ENCODE results near the gene TACC2. TPM values are rescaled to one million over a fixed set of nuclear protein-coding genes. Genes with fewer than 3 reads are reported as not detected.
A peak's percentile ranks its signal among the peaks of the same experiment; 100 is the strongest.

The TACC2 gene
- total and polyA plus RNA-seq, 4 donors, result 43.3 to 309 (median 127) TPM

DNA sequence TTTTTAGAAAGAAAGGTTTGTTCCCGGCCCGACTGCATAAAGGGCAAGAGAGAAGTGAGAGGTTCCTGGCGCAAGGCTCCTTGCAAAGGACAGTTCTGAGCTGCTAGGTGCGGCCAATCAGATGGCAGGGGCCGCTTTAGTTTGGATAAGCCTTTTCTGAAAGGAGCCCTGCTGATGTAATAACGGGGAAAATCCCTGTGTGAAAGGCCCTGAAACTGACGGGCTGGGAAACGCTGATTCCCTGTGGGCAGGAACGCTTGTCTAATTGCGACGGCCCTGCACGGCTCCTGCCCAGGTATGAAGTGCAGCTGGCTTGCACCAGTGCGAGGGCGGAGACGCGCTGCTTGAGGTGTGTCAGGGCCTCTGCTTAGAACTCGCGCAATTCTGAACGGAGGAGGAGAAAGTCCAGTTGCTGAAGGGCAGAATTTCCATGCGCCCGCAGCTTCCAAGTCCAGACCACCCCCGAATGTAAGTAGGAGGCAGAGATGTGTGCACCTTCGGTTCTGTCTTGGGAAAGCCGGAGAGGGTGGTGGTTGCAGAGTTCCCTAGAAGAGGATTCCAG, 30.5 kb downstream of the TACC2 start:
- H3K4me3 ChIP-seq, result no peak overlapping the region
- no peak overlapping the region for H3K9ac ChIP-seq (ENCODE audit: insufficient read depth in 1 of 2, low read length in 2 of 2)
- no peaks in the 10 kb centered on the region for H3K36me3 ChIP-seq (ENCODE audit: control insufficient read depth in 4 of 4, insufficient read depth in 4 of 4, low read length in 4 of 4)
- H3K27me3 ChIP-seq (ENCODE audit: control insufficient read depth in 3 of 3, insufficient read depth in 3 of 3, low read length in 2 of 3), result no peaks in the 10 kb centered on the region
- peak; percentile 83 for ATAC-seq (ENCODE audit: insufficient read depth, low FRiP score)
- DNase-seq, result peak; percentile 20 to 36 (median 27)
- H3K27ac ChIP-seq (ENCODE audit: low read depth in 1 of 2, low read length in 1 of 2), result peak overlapping the region; percentile 52 to 93
- TF ChIP-seq, protein P1, sequence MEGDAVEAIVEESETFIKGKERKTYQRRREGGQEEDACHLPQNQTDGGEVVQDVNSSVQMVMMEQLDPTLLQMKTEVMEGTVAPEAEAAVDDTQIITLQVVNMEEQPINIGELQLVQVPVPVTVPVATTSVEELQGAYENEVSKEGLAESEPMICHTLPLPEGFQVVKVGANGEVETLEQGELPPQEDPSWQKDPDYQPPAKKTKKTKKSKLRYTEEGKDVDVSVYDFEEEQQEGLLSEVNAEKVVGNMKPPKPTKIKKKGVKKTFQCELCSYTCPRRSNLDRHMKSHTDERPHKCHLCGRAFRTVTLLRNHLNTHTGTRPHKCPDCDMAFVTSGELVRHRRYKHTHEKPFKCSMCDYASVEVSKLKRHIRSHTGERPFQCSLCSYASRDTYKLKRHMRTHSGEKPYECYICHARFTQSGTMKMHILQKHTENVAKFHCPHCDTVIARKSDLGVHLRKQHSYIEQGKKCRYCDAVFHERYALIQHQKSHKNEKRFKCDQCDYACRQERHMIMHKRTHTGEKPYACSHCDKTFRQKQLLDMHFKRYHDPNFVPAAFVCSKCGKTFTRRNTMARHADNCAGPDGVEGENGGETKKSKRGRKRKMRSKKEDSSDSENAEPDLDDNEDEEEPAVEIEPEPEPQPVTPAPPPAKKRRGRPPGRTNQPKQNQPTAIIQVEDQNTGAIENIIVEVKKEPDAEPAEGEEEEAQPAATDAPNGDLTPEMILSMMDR (IDR thresholded peaks at IDR 0.05; ENCODE audit: control extremely low read depth, extremely low read depth), result no peak
- peaks cover 0 to 1% (median 0%) of the 10 kb centered on the region in 4 donors for H3K9me3 ChIP-seq (ENCODE audit: control insufficient read depth in 4 of 4, insufficient read depth in 3 of 4, low read length in 3 of 4)
- WGBS, 2 donors, result 41 to 45% methylated on average over 24 of the region's 24 CpGs
- peaks cover 0 to 32% (median 12%) of the 10 kb centered on the region in 5 donors for H3K4me1 ChIP-seq (ENCODE audit: control insufficient read depth in 5 of 5, insufficient read depth in 5 of 5, low read length in 5 of 5)

DNA sequence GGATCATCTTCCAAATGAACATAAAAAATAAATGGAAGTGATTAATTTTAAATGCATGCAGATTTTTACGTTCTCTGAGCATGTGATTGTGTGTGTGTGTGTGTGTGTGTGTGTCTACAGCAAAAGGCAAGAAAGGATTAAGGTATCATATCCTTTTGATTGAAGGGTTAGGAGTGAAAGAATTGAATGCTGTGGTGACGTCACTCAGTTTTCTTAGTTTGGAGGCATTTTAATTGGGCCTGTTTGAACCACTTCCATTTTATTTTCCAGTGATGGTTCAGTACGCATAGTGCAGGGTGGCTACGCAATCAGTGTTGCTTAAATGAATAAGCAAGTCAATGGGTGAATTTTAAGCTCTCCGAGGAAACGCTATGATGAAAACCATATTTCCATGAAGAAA, 31.3 kb downstream of the TACC2 start:
- H3K36me3 ChIP-seq (ENCODE audit: control insufficient read depth in 4 of 4, insufficient read depth in 4 of 4, low read length in 4 of 4), result no peaks in the 10 kb centered on the region
- no peaks in the 10 kb centered on the region for H3K27me3 ChIP-seq (ENCODE audit: control insufficient read depth in 3 of 3, insufficient read depth in 3 of 3, low read length in 2 of 3)
- no peak for DNase-seq
- TF ChIP-seq, protein P1 (IDR thresholded peaks at IDR 0.05; ENCODE audit: control extremely low read depth, extremely low read depth), result no peak
- H3K9ac ChIP-seq (ENCODE audit: insufficient read depth in 1 of 2, low read length in 2 of 2), result no peak overlapping the region
- no peak overlapping the region for H3K4me3 ChIP-seq
- no peak for ATAC-seq (ENCODE audit: insufficient read depth, low FRiP score)
- peaks cover 0 to 32% (median 12%) of the 10 kb centered on the region in 5 donors for H3K4me1 ChIP-seq (ENCODE audit: control insufficient read depth in 5 of 5, insufficient read depth in 5 of 5, low read length in 5 of 5)
- H3K9me3 ChIP-seq (ENCODE audit: control insufficient read depth in 4 of 4, insufficient read depth in 3 of 4, low read length in 3 of 4), result no peaks in the 10 kb centered on the region
- no peak overlapping the region for H3K27ac ChIP-seq (ENCODE audit: low read depth in 1 of 2, low read length in 1 of 2)
- WGBS, 2 donors, result 88 to 91% methylated on average over 6 of the region's 6 CpGs

DNA sequence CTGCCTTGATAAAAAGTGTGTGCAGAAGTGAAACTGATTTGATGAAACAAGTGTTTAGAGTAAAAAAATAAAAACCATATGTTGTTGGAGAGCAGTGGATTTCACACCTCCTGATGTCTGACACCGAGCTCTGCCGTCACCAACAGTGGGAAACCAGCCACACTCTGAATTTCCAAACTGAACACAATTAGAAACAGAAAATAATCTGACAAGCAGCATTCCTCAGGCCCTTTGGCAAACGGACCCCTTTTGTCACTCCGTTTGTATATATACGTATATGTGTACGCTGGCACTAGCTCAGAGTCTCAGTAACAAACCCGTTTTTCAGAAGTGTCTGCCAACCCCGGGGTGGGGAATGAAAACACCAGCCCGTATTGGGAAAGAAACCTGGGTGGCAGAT, 32.4 kb downstream of the TACC2 start:
- H3K36me3 ChIP-seq (ENCODE audit: control insufficient read depth in 4 of 4, insufficient read depth in 4 of 4, low read length in 4 of 4), result no peaks in the 10 kb centered on the region
- H3K27ac ChIP-seq (ENCODE audit: low read depth in 1 of 2, low read length in 1 of 2), result peak overlapping the region in 1 of 2 donors; percentile 86
- no peak overlapping the region for H3K4me3 ChIP-seq
- no peaks in the 10 kb centered on the region for H3K27me3 ChIP-seq (ENCODE audit: control insufficient read depth in 3 of 3, insufficient read depth in 3 of 3, low read length in 2 of 3)
- H3K9ac ChIP-seq (ENCODE audit: insufficient read depth in 1 of 2, low read length in 2 of 2), result peak overlapping the region in 1 of 2 donors; percentile 26
- TF ChIP-seq, protein P1 (IDR thresholded peaks at IDR 0.05; ENCODE audit: control extremely low read depth, extremely low read depth), result no peak
- peaks cover 0 to 32% (median 12%) of the 10 kb centered on the region in 5 donors for H3K4me1 ChIP-seq (ENCODE audit: control insufficient read depth in 5 of 5, insufficient read depth in 5 of 5, low read length in 5 of 5)
- peak; percentile 84 to 95 (median 95) for DNase-seq
- H3K9me3 ChIP-seq (ENCODE audit: control insufficient read depth in 4 of 4, insufficient read depth in 3 of 4, low read length in 3 of 4), result no peaks in the 10 kb centered on the region
- 47 to 63% methylated on average over 9 of the region's 9 CpGs for WGBS, 2 donors
- ATAC-seq (ENCODE audit: insufficient read depth, low FRiP score), result no peak

DNA sequence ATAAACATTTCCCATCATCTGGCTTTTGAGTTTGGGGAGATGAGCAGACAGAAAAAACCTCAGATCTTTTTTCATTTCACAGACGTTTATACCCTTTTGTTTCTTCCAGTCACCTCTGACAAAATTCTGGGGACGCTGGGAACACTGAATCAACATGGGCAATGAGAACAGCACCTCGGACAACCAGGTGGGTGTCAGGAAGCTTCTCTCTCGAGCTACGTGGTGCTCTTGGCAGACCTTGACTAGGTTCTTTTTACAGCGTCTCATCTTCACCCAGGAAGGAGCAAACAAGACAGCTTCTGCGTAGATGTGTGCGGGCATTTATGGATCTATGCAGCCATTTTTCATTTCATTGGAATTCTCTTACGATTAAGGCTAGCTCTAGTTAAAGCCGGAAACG, 32.9 kb downstream of the TACC2 start:
- Histone ChIP-seq H3K9me3 (ENCODE audit: control insufficient read depth in 4 of 4, insufficient read depth in 3 of 4, low read length in 3 of 4) (no peaks in the 10 kb centered on the region), H3K27me3 (ENCODE audit: control insufficient read depth in 3 of 3, insufficient read depth in 3 of 3, low read length in 2 of 3) (no peaks in the 10 kb centered on the region), H3K27ac (ENCODE audit: low read depth in 1 of 2, low read length in 1 of 2) (peak overlapping the region in 1 of 2 donors; percentile 86), H3K9ac (ENCODE audit: insufficient read depth in 1 of 2, low read length in 2 of 2) (no peak overlapping the region), H3K36me3 (ENCODE audit: control insufficient read depth in 4 of 4, insufficient read depth in 4 of 4, low read length in 4 of 4) (no peaks in the 10 kb centered on the region), H3K4me3 (no peak overlapping the region), H3K4me1 (ENCODE audit: control insufficient read depth in 5 of 5, insufficient read depth in 5 of 5, low read length in 5 of 5) (peaks cover 0 to 32% (median 12%) of the 10 kb centered on the region in 5 donors)
- TF ChIP-seq, protein P1 (IDR thresholded peaks at IDR 0.05; ENCODE audit: control extremely low read depth, extremely low read depth), result no peak
- WGBS, 2 donors, result 74 to 76% methylated on average over 11 of the region's 11 CpGs
- ATAC-seq (ENCODE audit: insufficient read depth, low FRiP score) (no peak), DNase-seq (no peak)

All from lung (tissue), 12 donors.